NCI-H345 treated with DMSO at 0.1 percent for 48 hours (cell line): ENCODE measurements around the gene SERPINA10.
"Not testable (repeated sequence)": the region's sequence is repeated elsewhere in the genome, so short reads cannot be mapped to it uniquely, and the experiment has no call there.

ENCODE experiments used
- DNase-seq: peaks from one replicate; lab custom pipeline; 2025; ENCODE audit not compliant: unreplicated experiment; lab: John Stamatoyannopoulos, UW

Gene SERPINA10

DNA sequence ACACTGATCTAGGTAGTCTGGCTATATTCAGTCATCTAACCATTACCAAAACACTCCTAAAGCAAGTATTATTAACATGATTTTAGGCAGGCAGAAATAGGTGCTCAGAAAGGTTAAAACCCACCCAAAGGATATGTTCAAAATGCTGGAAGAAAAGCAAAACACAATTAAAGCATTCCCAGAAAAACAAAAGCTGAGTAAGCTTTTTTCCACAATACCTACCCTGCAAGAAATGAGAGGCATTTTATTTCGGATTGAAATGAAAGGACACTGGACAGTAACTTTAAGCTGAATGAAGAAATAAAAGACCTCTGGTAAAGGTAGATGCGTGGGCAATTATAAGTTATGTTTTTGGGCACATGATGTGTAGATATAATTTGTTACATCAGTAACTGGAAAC lies 21.8 kb upstream of the SERPINA10 start:
- DNase-seq: no peak

DNA sequence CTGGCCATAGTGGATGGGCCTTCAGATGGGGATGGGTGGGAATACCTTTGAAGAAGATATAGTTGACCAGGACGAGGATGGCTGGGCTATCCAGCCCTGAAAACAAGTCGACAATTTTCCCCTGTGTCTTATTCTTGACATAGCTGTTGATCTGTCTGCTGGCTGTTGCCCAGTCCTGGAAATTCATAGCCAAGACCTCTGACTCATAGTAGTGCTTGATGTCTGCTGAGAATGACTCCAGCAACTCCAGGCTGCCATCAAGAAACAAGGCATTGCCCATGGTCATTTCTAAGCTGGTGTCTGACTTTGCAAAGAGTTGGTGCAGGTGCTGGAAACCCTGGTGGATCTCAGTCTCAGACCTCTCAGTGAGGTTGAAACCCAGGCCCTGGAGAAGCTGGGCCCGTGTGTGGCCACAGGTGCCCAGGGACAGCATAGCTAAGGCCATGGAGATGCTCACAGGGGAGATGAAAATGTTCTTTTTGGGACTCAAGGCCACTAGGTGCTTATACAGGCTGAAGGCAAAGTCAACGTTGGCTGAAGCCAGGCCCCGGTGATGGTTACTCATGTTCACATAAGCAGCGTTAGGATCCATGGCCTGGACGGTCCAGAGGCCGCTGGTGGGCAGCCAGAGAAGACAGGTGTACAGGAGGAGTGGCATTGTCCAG lies 21.1 kb upstream of the SERPINA10 start:
- no peak for DNase-seq

DNA sequence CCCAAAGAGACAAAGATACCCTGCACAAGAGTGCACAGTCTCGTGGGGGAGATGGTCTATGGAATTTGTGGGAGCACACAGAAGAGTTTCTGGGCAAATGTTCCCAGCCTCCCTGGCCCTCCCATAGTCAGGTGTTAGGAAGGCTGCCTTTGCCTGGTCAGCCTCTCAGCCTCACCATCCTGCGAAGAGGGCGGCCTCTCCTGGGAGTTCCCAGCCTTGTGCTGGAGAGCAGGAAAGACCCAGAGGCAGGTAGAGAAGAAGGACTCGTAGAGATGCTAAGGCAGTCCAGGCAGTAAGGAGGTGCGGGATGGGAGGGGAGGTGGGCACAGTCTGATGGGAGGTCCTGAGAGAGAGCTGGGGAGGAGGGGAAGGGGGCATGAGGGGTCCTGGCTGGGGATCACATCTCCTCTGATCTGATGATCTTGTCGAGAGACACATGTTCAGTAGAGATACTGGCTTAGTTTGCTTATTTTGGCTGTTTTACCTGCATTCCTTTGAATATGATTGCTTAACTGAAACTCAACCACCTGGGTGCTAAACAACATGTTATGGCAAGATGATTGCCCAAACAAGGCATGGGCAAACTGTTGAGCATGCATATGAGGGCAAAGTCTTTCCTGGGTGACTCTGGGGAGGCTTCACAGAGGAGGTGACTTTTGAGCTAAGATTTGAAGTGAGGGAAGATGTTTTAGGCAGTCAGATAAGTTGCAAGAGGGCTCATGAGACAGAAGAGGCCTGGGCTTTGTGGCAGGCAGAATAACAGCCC lies 19.6 kb upstream of the SERPINA10 start:
- DNase-seq: no peak

DNA sequence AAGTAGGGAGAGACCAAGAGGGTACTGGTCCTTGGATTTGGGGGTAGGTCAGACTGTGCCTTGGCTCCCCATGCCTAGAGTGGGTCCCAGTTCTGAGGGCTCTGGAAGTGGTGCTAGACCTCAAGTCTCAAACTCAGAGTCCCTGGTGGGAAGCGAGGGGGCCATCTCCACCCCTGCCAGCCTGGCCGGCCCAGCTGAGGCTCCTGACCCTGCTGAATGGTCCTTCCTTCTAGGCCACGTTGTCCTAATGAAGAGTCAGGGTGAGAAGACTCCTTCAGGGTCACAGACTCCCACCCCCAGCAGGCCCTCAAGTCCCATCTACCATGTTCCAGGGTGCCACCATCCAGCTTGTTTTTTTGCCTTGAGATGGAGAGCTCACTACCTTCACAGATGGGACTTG lies 17.2 kb upstream of the SERPINA10 start:
- DNase-seq: no peak

DNA sequence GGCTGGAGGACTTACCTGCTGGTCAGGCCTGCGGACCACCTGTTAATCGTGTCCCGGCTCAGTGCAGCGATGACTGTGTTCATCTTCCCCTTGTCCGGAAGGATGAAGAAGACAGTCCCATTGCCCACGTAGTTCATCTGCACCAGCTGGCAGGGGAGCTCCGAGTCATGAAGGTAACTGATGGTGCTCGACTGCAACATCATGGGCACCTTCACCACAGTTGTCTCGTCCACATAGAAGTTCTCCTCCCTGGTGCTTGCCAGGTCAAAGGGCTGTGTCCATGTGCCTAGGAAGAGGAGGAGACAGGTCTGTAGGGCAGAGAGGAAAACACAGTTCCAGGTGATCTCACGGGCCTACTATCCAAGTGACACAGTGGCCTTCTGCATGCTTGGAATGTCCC lies 16.7 kb upstream of the SERPINA10 start:
- no peak for DNase-seq

DNA sequence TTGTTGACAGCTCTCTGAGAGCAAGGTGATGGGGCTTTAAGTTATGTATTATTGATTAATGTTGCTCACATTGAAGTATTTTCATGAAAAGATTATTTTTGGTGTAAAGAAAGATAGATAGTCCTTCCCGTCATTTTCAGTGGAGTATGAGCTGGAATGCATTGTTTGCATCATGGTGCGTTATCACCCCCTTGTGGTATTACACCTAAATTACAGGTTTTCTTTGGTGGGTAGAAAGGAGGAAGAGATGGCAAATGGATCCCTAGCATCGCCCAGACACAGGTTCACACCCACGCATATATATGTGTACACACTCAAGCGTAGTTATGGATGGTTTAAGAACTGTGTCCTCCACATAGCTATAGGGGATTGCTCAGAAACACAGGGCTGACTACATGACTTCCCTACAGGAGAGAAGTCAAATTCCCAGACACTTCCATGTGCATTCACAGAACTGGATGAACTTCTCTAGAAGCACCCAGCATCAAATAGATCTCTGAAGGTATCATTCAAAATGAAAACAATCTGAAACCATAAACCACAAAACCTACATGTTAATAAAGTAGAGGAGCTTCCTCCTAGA lies 14.4 kb upstream of the SERPINA10 start:
- no peak for DNase-seq

DNA sequence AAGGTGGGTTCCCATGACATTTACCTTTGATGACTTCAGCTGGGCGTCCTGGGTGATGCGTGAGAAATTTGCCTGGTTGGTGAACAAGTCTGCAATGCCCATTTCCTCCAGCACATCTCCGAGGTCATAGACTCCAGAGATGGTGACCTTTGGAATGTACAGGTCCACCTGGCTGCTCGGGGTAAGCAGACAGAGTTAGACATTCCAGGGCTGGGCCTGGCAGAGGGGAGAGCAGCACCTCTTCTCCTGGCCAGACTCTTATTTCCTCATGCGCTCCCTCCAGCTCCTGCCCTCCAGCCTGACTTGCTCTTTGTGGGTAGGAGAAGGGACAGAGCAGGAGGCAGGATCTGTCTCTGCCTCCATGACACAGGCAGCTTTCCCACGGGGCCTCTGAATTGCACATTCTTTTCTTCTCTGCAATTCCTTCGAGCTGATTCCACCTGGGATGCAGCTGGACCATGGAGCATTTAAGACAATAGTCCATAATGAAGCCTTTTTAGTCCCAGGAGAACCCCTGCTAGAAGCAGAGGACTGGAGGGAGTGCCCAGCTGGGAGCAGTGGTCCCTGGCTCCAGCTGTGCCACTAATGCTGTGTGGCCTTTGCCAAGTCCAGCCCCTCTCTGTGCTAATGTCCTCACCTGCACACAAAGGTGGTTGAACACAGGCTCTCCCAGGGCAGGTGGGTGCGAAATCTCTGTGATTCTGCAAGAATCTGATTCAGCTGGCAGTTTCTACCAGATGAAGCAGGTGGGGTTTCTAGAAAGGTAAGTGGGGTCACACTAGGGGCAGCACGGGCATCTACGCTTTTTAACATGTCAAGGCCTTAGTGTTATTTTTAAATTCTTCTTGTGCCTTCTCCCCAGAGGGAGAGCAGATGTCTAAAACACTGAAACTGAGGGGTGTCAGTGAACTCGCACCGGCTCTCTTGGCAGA lies 13.2 kb upstream of the SERPINA10 start:
- DNase-seq: no peak

DNA sequence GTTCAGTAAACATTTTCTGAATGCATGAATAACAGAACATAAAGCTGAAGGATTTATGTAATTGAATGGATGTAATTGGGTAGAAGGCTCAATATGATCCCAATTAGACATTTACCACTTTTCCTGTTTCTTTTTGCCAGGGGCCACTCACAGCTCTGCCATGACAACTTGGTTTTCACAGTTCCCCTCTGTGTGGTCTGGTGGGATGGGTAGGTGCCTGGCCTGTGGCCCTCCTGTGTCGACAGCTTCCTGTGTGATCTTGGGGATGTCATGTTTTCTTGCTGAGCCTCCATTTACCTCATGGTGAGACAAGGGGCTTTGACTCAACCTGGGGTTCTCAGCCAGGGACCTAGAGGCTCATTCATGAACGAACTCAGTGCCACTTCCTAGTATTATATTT lies 12.6 kb upstream of the SERPINA10 start:
- no peak for DNase-seq

DNA sequence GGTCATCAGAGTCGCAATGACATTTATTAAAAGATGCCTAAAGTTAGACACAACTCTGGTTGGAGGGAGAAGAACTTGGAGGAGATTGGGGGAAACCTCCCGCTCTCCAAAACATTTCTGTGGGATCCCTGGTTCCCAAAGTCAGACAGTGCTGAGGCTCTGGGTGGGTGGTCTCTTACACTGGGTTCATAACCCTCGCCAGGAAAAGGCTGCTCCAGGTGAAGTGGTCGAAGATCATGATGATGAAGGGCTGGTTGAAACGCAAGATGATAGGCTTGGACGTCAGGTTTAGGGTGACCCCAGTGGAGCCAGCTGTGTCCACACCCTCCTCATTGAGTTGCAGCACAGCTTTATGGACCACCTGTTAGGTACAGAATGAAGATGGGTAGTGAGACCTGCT lies 11.2 kb upstream of the SERPINA10 start:
- DNase-seq: no peak

DNA sequence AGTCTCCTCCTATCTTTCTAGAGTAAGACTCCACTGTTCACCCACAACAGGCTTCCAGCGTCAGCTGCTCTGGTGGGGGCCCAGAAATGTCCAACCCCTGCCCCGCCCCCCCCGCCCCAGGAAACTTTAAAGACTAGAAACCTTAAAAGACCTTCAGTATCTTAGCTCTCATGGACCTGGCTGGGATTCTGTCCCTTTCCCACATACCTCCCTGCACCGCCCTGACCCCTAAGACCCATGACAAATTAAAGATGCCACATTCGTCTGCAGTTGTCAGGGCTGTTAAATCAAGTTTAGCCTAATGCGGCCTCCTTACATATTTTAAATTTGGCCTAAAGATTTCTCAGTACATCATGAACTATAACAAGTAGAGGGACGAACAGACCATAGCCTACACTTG lies 10.0 kb upstream of the SERPINA10 start:
- DNase-seq: no peak

DNA sequence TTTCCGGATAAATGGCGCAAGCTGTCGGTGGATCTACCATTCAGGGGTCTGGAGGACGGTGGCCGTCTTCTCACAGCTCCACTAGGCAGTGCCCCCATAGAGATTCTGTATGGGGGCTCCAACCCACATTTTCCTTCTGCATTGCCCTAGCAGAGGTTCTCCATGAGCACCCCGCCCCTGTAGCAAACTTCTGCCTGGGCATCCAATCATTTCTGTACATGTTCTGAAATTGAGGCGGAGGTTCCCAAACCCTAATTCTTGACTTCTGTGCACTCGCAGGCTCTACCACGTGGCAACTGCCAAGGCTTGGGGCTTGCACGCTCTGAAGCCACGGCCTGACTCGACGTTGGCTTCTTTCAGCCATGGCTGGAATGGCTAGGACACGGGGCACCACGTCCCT lies 5.1 kb upstream of the SERPINA10 start:
- no peak for DNase-seq

DNA sequence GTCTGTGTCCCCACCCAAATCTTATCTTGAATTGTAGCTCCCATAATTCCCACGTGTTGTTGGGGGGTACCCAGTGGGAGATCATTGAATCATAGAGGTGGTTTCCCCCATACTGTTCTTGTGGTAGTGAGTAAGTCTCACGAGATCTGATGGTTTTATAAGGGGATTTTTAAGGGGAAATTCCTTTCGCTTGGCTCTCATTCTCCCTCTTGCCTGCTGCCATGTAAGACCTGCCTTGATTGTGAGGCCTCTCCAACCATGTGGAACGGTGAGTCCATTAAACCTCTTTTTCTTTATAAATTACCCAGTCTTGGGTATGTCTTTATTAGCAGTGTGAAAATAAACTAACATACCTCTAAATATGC lies 3.1 kb upstream of the SERPINA10 start:
- not testable (repeated sequence) for DNase-seq

DNA sequence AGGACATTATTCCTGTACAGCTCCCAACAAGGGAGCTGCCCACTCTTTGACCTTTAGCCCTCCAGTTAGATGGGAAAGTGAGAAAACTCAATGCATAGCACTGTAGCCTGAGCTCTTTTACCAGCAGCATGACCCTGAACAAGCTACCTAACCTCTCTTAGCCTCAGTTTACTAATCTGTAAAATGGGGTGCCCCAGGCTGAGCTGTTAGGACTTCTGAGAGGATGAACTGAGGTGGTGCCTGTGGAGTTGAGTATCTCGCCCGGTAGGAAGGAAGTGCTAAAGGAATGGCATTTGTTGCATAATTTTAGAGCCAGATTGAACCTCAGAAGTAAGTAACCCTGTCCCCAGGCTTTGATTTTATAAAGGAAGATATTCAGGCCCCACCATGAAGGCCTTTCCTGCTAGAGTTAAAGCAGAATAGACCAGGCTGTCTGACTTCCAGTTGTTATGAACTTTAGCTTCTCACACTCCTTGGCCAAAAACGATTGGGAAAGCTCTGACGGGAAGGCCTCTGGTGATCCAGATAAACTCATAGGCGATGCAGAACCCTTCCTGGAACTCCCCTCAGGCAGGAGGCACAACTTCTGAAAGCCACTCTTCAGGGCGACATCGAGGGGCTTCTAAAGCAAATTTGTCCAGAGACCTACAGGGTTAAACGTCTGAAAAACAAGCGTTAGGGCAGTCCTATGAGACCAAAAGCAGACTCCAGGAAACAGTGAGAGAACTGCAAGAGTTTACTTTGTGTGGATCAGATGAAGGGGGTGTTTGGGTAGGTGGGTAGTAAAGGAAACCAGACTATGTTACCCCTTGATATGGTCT lies 2.5 kb upstream of the SERPINA10 start:
- DNase-seq: no peak

DNA sequence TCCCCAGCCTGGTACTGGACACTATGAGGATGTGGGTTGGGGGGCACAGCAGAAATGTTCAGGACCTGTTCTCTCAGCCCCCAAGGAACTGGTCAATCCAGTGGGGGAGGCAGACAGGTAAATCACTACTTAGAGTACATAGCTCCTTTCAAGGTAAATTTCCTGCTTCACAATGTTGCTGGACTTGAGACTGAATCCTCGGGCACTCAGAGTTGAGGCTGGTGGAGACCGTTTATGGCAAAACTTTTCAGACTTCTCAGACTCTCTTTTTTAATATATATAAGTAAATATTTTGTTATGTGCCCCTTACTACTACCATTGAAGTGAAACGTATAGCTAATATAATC lies 483 bp upstream of the SERPINA10 start:
- DNase-seq: no peak

DNA sequence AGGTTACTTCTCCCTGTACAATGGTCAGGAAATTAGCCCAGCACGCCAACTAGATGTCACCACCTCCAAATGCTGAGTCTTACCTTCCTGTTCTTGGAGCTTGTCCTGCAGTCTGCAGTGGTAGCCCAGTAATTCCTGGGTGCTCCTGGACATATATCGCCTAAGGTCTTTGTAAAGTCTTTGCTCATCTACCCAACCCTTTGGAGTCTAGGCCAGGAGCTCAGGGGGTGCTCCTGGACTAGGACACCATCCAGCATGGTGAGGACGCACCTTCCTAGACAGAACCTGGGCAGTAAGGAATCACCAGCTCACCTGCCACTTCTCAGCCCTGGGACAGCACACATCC lies 569 bp downstream of the SERPINA10 start:
- DNase-seq: no peak

DNA sequence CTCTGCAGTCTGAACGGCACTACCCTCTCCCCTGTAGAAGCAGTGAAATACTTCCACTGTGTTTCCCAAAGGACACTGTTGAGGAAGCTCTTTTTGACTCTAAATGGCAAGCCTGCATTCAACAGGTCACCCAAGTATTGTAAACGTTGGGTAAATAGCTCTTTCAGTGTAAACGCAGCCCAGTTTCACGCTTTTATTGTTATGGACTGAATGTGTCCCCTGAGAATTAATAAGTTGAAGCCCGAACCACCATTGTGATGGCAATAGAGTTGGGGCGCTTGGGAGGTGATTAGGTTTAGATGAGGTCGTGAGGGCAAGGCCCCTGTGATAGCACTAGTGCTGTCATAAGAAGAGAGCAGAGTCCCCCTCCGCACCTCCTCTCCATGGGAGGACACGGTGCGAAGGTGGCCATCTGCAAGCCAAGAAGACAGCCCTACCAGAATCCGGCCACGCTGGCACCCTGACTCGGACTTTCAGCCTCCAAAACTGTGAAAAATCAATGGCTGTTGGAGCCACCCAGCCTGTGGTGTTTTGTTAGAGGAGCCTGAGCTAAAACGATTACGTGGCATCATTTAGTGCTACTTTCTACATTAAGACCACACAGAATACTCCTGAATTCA lies 1.1 kb downstream of the SERPINA10 start:
- no peak for DNase-seq

DNA sequence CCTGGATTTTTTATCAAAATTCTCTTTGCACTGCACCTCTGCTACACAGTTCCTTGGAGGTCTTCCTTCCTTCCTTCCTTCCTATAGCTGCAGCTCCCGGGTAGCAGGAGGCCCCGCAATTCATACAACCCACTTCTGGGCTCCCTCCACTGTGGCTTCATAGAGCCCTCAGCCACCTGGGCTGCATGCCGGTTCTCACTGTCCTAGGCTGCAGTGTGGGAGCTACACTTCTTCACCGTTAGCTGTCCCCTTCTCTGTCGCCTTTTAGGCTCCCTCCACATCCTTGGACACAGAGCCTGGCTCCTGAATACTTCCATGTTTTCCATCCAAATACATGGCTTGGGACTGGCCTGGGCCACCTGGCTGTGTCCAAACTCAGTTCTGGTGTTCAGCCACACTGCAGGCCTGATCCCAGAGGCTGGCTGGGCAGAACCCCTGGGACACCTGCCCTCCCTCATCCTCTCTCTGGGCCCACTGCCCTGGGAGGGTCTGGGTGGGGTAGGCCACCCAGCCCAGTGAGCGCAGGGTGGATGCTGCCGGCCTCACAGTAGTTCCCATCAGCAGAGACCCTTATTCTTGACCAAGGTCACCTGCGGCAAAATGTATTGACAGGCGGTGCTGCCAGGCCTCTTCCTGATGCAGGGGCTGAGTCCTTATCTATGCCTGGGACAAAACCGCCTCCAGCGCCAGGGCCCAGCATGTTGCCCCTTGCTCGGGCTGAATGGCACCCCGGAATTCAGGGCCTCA lies 1.7 kb downstream of the SERPINA10 start:
- DNase-seq: no peak

DNA sequence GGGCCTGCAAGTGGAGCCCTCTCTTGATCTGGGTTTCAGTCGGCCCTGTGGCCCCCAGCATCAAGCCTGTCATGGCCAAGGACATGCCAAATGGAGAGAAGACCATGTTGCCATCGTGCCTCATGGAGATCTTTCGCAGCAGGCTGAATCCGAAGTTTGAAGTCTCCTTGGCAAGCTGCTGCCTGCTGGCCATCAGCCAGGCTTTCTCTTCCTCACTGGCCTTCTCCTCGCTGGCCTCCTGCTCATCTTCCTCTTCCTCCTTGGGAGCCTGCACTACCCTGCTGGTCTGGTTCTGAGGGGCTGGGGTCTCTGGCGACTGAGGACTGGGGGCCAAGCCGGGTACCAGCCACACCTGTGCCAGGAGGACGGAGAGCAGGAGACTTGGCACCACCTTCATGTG lies 2.9 kb downstream of the SERPINA10 start:
- no peak for DNase-seq

DNA sequence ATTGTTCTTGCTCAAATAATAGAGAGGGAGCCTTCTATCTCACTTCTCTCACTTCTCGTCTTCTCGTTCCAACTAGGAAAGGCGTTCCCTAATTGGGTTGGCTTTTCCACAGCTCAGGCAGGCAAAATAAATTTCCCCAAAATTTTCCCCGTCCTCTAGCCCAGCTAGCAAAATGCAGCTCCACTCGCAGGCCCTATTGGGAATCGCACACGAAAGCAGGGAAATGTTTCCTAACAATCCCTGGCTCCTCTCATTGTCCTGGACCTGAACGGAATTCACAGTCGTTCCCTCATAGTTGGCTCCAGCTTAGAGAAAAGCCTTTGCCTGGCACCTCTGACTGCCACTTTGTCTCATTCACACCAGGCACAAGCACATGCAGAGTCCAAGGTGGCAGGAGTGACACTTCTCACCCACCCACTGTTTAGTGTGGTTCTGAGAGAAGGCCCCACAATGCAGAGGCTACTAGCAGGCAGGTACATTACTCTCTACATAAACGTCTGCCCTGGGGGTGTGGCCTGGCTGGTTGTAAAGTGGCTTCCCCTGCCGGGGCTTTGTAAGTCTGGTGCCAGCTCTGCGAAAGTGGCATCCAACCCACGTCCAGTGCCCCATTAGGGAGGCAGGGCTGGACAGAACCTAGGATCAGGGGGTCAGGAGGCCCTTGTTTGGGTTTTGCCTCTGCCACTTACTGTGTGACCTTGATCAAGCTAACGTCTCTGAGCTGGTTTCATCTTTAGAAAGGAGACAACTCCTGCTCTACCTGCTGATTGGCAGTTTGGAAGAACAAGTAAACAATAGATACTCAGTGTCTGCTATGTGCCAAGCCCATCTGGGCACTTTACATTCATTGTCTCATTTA lies 4.2 kb downstream of the SERPINA10 start:
- DNase-seq: no peak
